AG09319 (cell line): ENCODE data around the gene BCL6.

Experiments used
- DNase-seq: peaks from one replicate; pipeline ENCODE4 v3.0.0-alpha.2; 2010; ENCODE audit warnings: low read depth; ENCODE audit errors: extremely low read depth
- CTCF ChIP-seq: IDR thresholded peaks from 2 replicates; pipeline ENCODE4 v1.5.1; 2011; ENCODE audit warnings: low read depth, mild to moderate bottlenecking, inconsistent platforms, low read length, moderate library complexity

Gene BCL6

GRCh38 chr3:187721055-187721454, 24.2 kb downstream of the BCL6 start:
- DNase-seq = no peak
- TF ChIP-seq CTCF = no peak

GRCh38 chr3:187720337-187720670, 25.0 kb downstream of the BCL6 start:
- TF ChIP-seq CTCF = no peak
- no peak for DNase-seq

GRCh38 chr3:187719628-187720336, 25.5 kb downstream of the BCL6 start:
- DNase-seq = no peak
- TF ChIP-seq CTCF = no peak

- DNase-seq = no peak
- no peak for TF ChIP-seq CTCF
These were observed 26.5 kb downstream of the BCL6 start for GRCh38 chr3:187718802-187719201.

GRCh38 chr3:187717572-187717971, 27.7 kb downstream of the BCL6 start:
- no peak for TF ChIP-seq CTCF
- no peak for DNase-seq

GRCh38 chr3:187714404-187714979, 30.8 kb downstream of the BCL6 start:
- peak; percentile 96 for TF ChIP-seq CTCF
- no peak for DNase-seq

- TF ChIP-seq CTCF = no peak
- no peak for DNase-seq
These were observed 31.8 kb downstream of the BCL6 start for GRCh38 chr3:187713504-187713903.
